Measurements from ENCODE around the gene GNB1L.

- TF ChIP-seq ISL1 (CRISPR knock-in tag; IDR thresholded peaks at IDR 0.05) (no peak), ARNTL (CRISPR knock-in tag; IDR thresholded peaks at IDR 0.05; ENCODE audit: borderline replicate concordance, low read depth) (no peak), OSR1 (CRISPR knock-in tag; IDR thresholded peaks at IDR 0.05) (no peak), TOX (CRISPR knock-in tag; IDR thresholded peaks at IDR 0.05; ENCODE audit: borderline replicate concordance) (no peak), RARB (CRISPR knock-in tag; IDR thresholded peaks at IDR 0.05) (no peak)
Measured at GRCh38 chr22:19902245-19902715, 47.6 kb upstream of the GNB1L start.

All from SK-N-SH treated with all-trans-retinoic acid at 6 μM for 48 hours (cell line).